RWPE1 (cell line): Measurements from ENCODE around the gene RPP40.
A peak's percentile ranks its signal among the peaks of the same experiment; 100 is the strongest.
"Not testable (repeated sequence)": the region's sequence is repeated elsewhere in the genome, so short reads cannot be mapped to it uniquely, and the experiment has no call there.

Source experiments
- CTCF ChIA-PET: fragments of 350-600 bp; sonication (Branson Sonifier 250); formaldehyde crosslinking; extraction: SDS; loops from one replicate; lab custom pipeline; 2021; lab: Yijun Ruan, JAX
- POLR2A ChIA-PET: fragments of 400-600 bp; formaldehyde crosslinking; extraction: SDS; loops from one replicate; lab custom pipeline; 2020; ENCODE audit warnings: antibody characterized with exemption; ENCODE audit not compliant: low non-redundant PET; lab: Yijun Ruan, JAX
- DNase-seq: peaks from one replicate; pipeline ENCODE4 v3.0.0; 2012; ENCODE audit warnings: low spot score
- H3K27ac ChIP-seq: fragments of 450-650 bp; 2 replicates; pipeline ENCODE4 v1.5.1; 2017
- CTCF ChIP-seq: fragments of 450-650 bp; conservative IDR thresholded peaks from 2 replicates; pipeline ENCODE4 v1.5.1; 2017; ENCODE audit warnings: low read depth, mild to moderate bottlenecking

Gene RPP40

DNA sequence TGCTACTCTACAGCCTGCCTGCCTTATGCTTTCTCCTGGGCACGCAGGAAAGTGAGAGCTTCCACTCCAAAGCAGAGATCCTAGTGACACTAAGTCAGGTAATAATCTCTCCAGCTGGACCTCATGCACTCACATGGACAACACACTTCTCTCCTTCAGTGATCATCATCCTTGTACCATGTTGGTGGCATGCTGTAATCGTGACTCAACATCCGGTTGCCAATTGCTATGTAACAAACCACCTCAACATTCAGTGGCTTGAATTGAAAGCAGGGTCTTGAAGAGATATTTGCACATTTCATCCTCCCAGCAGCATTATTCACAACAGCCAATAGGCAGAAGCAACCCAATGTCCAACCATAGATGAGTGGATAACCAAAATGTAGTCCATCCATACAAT is 41.0 kb upstream of the RPP40 start:
- ChIA-PET CTCF (no interaction called here), POLR2A (no interaction called here)
- TF ChIP-seq CTCF = no peak
- no peak overlapping the region for H3K27ac ChIP-seq
- no peak for DNase-seq

- no peak overlapping the region for H3K27ac ChIP-seq
- POLR2A ChIA-PET = no interaction called here
- DNase-seq = no peak
- CTCF ChIA-PET = no interaction called here
- no peak for TF ChIP-seq CTCF
Observed at GRCh38 chr6:5042436-5042835, 38.6 kb upstream of the RPP40 start.

- TF ChIP-seq CTCF = no peak
- ChIA-PET CTCF (no interaction called here), POLR2A (no interaction called here)
- H3K27ac ChIP-seq = no peak overlapping the region
- DNase-seq = no peak
Observed at GRCh38 chr6:5041955-5042354, 38.1 kb upstream of the RPP40 start.

DNA sequence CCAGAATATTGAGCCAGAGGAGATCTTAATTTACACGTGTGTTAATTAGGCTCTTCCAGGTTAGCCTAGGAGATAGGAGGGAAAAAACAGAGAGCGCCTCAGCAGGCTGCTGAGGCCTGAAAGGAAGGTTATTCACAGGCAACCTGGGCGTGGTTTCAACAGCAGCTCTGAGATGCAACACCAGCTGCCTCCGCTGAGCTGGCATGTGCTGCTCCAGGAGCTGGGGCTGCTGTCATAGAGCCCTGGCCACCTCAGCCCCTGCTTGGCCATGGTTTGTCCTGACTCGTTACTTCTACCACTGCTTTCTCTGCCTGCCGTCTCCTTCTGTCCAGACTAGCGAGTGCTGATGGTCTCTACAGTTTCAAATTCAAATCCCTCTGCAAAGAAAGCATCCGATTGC is 32.4 kb upstream of the RPP40 start:
- H3K27ac ChIP-seq = no peak overlapping the region
- TF ChIP-seq CTCF = no peak

GRCh38 chr6:5034736-5035135 is 30.9 kb upstream of the RPP40 start:
- CTCF ChIA-PET = interaction anchor here (0.6 kb wide), 1 partner anchor 30 kb away, joined by 4 read pairs; no protein-coding TSS in a partner anchor

More for the DNA sequence above, 32.4 kb upstream of the RPP40 start:
- POLR2A ChIA-PET = no interaction called here
- peak; percentile 49 for DNase-seq
- CTCF ChIA-PET = interaction anchor here (1.6 kb wide), 1 partner anchor 9 kb away, joined by 4 read pairs; no protein-coding TSS in a partner anchor

DNA sequence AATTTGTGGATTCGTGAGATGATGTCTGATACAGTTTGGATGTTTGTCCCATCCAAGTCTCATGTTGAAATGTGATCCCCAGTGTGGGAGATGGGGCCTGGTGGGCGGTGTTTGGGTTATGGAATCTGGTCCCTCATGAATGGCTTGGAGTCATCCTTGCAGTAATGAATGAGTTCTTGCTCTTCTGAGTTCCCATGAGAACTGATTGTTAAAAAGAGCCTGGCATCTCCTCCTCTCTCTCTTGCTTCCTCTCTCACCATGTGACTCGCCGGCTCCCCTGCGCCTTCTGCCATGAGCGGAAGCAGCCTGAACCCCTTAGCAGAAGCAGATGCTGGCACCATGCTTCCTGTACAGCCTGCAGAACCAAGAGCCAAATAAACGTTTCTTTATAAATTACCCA is 30.5 kb upstream of the RPP40 start:
- POLR2A ChIA-PET = no interaction called here
- H3K27ac ChIP-seq = no peak overlapping the region
- no peak for DNase-seq
- CTCF ChIA-PET = interaction anchor here (0.6 kb wide), 1 partner anchor 30 kb away, joined by 4 read pairs; no protein-coding TSS in a partner anchor
- TF ChIP-seq CTCF = no peak

More at GRCh38 chr6:5034736-5035135, 30.9 kb upstream of the RPP40 start:
- no peak for DNase-seq
- no peak for TF ChIP-seq CTCF
- H3K27ac ChIP-seq = no peak overlapping the region
- POLR2A ChIA-PET = no interaction called here

DNA sequence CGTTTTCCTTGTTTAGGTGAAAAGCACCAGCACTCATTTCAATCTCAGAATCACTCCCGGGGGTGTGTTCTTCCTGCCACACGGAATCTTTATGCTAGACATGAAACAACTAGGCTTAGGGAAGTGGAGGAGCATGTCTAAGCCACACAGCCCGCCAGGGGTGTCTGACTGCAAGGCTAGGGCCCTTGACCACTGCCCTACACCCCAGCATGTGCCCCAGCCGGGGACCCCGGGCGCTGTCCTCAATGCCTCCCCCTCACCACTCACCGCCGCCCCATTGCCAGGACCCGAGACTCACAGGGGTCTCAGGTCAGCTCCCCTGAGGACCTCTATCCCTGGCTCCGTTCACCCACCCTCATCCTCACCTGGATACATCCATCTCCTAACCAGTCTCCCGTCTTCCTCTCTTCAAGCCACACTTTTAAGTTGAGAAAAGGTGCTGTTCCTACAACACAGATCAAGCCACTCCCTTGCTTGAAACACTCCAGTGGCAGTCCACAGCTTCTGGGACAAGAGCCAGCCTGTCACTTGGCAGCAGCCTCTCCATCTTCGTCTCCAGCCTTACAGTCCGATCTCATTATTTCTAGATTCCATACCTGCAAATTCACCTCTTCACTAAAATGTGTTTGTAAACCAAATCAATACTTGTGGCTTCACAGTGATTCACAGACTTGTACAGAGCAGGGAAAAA is 29.5 kb upstream of the RPP40 start:
- H3K27ac ChIP-seq, POLR2A ChIA-PET, CTCF ChIA-PET, DNase-seq: not testable (repeated sequence)

DNA sequence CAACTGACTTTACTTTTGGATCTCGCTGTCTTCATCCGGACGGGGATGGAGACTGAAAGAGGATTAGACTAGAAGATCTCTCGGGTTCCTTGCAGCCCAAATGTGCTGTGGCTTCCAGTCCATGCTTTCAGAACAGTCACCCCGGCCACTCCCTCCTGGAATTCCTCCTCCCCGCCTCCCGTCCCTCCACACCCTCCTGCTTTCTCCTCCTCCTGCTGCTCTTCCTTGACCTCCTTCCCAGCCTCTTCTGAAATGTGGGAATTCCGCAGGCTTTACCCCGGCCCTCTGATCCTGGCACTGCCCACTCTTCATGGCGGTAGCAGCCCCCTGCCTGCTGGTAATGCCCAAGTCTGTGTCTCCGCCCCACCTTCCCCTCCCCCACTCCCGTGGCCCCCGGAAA is 28.9 kb upstream of the RPP40 start:
- CTCF ChIA-PET, POLR2A ChIA-PET, H3K27ac ChIP-seq: not testable (repeated sequence)
- DNase-seq = peak; percentile 38
